Stimulated activated CD4-positive, alpha-beta T cell treated with anti-CD3 and anti-CD28 coated beads, Interleukin-4, amount 100 ng/mL, for 48 hours (primary cell): ENCODE measurements around the gene CMYA5.
"Not testable (repeated sequence)": the region's sequence is repeated elsewhere in the genome, so short reads cannot be mapped to it uniquely, and the experiment has no call there.

Experiments used
- DNase-seq, 2 donors: peaks; one replicate each; pipeline ENCODE4 v3.0.0-alpha.2; 2020; ENCODE audit warnings: low read depth in 2 of 2

Gene CMYA5

DNA sequence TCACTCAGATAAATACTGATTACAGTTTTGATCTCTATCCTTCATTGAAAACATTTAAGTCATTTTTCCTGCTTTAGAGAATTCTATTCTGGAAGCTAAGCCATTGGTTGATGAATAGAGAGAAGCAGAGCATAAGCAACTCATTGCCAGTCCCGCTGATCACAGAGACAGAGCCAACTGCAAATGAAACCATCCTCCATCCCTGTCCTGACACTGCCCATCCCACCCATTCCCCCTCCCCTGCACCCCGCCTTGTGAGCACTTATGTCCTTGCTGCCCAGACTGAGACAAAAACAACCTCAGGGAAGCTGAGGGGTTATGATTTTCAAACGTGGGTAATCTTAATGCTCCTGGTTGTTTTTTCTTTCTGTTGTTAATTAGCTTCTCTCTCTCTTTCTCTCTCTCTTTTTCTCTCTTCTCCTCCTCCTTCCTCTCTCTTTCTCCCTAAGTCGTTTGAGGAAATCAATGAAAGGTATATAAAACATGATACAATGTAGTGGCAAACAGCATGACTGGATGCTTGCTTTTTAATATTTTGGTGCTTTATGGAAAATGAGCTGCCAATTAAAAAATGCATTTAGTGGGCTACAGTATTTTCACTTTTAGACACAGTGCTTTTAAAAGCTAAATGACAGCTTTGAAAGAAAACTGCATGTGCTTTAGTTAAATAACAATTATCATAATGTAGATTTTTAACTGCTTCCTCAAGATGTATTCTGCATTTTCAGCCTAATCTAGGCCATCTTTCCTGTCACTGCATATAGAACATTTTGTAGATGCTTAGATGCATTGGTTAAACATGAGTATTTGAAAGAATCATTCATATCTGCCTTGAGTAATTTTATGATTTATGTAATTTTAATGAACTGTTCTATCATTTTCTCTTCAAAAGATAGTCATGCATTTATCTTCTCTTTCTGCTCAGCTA lies 57.3 kb downstream of the CMYA5 start:
- no peak for DNase-seq

DNA sequence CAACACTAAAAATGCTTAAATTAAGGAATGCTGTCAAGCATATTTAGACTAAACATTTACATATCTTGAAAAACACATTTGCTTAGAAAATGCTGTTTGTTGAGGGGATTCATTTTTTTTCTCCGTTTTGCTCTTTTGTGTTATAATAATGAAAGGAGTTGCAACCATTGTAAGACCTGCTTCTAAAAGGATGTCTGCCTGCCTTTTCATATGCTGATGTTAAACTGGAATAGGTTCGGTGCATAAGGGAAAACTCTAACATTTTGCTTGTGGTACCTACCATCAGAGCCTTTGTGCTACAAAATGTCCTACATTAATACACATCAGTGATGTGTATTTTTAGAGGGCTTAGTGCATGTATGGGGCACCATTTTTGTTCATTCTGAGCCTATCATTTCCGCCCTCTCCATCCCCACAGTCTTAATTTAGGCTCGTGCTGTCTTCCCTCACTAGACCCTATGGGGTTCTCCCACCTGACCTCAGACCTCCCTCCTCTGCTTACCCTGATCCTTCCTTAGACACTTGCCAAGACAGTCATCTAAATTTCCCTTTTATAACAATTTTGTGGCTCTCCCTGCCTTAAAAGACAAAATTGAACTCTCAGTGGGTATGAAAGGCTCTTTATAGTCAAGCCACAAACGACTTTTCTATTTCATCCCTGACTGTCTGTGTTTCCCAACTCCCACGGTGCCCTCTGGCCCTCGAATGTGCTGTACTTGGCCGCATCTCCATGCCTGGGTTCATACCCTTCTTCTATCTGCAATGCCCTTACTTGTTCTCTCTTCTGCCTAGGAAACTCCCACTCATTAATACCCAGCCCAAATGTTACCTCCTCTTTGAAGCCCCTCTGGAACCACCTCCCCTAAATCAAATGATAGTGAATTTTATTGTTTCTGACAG lies 61.2 kb downstream of the CMYA5 start:
- DNase-seq: no peak

DNA sequence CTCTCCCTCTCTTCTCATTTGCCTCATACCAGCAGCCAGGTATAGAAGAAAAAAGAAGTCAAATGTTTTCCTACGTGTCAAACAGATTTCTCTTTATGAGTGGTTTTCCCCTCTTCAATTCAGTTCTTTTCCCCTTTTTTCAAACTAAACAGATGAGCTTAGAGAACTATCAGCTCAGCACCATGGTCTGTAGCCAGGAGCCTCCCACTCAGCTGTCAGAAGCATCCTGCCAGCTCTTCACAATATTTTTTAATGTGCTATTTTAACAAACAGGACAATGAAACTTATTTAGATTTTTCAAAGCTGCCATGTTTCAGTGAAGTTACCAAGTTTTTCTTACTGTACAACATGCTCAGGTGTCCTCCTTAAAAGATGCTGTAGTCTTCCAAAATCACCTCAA lies 63.5 kb downstream of the CMYA5 start:
- no peak for DNase-seq

DNA sequence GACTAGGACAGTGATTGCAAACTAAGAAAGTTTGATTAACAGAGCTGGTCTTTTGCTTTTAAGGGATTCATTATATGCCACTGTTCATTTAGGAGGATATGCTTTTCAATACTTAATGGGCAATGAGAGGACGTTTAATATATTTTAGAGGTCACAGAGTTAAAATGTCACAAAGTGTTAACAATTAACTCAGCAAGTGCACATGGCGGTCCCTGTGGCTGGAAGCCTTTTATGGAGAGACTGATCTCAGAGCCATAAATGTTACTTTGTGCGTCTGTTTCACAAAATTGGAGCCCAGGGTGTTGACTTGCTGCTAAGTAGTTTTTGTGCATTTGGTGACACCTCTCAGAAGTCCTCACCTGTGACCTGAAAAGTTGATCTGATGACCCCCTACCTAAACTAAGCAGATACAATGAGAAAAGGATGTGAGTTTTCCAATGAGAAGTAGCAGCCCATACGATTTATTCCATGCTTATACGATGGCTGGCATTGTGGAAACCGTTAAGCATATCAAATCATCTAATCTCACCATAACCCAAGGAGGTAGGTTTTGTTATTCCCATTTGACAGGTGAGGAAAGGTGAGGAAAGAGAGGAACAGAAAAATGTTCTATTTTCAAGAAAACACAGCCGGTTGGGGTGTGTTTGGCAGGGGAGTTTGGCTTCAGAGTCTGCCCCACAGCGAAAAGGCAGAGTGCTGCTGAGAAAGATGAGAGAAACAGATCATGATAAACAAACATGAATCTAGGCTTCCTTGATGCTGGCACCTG lies 64.4 kb downstream of the CMYA5 start:
- DNase-seq: no peak

DNA sequence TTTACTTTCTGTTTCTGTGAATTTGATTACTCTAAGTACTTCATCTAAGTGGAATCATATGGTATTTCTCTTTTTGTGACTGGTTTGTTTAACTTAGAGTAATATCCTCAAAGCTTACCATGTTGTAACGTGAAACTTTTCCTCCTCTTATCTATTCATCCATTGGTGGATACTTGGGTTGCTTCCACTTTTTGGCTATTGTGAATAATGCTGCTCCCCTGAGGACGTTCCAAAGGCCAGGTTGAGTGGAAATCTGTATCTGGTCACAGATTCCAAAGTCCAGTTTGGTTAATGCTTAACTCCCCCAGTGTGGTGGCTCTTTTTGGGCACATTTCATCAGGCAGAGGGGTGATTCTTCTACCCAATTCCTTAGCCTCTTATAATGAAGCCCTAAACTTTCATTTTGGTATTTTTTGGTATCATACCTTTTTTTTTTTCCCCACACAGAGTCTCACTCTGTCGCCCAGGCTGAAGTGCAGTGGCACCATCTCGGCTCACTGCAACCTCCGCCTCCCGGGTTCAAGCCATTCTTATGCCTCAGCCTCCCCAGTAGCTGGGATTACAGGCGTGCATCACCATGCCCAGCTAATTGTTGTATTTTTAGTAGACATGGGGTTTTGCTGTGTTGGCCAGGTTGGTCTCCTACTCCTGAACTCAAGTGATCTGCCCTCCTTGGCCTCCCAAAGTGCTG lies 65.4 kb downstream of the CMYA5 start:
- DNase-seq: no peak

DNA sequence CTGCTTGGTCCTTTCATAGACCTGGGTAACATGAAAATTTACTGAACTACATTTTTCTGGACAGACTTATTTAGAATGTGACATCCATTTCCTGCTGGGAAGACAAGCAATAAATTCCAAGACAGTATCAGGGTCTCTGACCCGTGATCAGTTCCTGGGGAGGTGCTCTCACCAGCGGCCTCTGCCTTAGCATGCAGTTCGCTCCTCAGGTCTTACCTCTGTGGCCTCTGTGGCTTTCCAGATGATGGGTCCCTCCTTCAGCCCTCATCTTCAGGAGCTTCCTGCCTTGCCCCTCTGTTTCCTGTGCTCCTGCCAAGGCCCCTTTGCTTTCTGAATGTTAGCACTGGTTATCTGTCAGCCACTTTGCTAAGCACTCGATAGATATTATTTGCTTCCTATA lies 66.4 kb downstream of the CMYA5 start:
- DNase-seq: no peak

DNA sequence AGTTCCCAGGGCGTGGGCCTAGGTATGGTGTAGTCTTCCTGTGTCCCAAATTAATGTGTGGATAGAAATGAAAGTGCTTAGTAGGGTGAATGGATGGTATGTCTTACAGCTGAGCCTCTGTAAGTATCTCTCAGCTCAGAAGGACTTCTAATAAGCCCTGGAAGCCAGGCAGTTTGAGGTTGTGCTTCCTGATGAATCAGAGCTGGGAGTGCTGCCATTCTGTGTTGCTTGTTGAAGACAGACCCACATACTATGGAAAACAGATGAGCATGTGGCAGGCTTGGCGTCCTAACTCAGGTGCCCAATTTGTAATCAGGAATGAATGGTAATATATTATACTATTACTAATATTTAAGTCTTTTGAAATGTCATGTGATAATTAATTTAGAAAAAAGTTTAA lies 69.8 kb downstream of the CMYA5 start:
- no peak for DNase-seq

DNA sequence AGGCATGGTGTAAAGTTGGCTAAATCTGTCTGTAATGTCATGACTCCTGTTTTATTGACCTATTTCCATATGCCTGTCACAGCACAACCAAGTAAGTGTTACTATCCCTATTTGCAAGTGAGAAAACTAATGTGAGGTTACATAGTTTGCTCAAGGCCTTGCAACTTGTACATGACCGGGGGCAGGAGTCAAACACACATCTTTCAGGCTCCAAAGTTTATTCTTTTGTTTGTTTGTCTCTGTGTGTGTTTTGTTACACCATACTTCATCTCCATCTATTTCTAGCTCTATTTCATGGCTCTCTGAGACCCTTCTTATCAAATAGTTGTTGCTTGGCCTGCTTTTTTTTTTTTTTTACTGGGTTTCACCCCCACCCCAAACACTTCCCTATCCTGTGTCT lies 70.2 kb downstream of the CMYA5 start:
- DNase-seq: no peak

DNA sequence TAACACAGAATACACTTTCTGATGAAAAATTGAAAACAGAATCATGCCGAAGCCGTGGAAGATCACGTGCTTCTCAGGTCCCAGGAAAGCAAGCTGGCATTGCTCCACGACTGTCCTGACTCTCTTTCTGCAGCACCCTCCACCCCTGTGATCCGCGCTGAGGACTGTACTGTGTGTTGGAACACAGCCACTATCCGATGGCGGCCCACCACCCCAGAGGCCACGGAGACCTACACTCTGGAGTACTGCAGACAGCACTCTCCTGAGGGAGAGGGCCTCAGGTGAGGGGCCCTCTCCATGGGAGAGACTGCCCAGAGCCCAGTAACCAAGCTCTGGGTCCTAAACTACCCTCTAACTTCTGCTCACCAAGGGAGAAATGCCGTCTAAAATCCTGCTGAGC lies 73.3 kb downstream of the CMYA5 start:
- no peak for DNase-seq

DNA sequence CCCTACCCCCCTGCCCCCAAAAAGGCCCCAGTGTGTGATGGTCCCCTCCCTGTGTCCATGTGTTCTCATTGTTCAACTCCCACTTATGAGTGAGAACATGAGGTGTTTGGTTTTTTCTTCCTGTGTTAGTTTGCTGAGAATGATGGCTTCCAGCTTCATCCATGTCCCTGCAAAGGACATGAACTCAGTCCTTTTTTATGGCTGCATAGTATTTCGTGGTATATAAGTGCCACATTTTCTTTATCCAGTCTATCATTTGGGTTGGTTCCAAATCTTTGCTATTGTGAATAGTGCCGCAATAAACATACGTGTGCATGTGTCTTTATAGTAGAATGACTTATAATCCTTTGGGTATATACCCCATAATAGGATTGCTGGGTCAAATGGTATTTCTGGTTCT lies 74.5 kb downstream of the CMYA5 start:
- not testable (repeated sequence) for DNase-seq

DNA sequence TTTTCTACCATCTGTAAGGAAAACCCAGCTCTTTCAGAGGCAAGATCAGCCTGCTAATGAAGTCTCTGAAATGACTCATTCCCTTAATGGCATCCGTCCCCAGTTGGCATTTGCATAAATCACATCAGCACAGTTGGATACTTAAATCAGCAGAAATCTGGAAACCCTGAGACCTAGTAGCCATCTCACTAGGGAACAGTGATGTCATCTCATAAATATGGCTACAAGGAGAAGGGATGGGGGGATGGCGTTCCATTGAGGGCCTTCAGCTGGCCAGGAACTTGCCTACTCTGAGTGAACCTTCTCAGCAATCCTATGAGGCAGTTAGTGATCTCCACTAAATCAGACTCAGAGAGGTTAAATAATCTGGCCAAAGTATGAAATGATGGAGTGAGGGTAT lies 81.8 kb downstream of the CMYA5 start:
- no peak for DNase-seq

DNA sequence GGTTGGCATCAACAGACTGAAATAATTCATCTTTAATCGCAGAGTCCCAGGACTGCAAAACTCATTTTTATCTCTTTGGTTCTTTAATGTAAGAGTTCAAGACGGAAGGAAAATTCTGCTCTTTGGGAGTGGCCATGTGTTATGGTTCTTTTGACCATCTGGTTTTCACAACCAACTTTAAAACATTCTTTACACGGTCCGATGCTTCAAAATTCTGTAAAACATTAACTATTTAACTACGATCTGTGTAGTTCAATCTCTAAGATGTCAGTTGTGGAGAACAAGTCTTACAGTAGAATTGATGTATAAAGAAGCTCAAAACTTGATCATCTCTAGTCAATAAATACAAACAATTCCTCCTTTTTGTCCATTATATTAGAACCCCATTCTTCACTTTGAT lies 83.0 kb downstream of the CMYA5 start:
- DNase-seq: no peak

DNA sequence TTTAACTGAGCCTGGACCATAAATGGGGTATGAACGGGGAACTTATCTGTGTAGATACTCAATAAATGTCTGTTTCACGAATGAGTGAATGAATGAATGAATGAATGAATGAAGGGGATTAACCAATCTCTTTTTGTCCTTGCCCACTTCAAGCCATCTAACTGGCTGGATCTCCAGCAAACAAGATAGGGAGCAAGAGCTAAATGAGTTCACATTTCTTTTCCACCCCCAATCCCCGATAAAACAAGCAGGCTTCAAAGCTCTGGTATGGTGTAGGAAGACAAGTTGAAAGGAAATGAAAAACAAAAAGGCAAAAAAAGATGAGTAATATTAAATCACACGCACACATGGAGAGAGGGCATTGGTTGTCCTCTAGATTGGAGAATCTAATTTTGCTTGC lies 84.0 kb downstream of the CMYA5 start:
- no peak for DNase-seq

DNA sequence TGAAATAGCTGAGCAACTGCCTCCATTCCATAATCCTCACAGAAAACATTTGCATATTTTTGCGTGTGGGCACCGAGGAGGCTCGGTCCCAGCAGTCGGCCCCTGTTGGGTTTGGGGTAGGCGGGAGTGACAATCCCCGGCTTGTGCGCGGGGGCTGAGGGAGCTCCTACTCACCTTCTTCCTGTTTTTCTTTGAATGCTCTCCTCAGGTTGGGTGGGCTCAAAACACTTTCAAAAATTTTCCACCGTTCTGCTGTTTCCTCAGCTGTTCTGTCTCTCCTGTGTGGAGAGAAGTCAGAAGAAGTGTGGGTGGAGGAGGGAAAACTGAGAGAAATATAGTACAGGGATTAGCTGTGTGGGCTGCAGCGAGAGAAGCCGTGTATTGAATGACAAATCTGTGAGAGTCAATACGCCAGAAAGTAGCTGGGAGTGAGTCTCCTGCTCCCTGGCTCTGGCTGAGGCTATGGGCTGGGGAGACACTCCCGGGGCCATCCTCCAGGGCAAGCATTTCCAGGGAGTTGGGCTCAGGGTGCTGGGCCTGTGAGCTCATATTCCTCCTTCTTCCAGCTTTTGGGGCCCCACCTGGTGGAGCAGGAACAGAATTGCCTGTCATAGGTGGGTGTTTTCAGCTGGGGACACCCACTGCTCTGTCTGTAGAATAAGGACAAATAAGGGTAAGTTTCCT lies 84.7 kb downstream of the CMYA5 start:
- no peak for DNase-seq

DNA sequence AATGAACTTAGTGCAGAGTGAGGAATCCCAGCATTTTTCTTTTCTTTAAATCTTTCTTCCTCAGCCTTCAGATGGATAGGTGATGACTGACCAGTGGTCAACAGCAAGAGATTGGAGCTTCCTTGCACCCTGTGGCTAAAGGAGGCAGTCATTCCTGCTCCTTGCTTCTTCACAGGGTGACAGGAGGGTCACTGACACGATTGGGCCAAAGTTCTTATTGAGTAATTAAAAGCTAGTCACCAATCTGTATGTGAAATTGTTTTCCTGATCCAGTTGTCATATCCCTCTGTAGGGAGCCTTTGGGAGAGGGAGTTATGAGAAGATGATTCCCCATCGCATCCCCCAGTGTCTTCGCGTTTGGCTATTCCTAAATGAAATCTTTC lies 85.2 kb downstream of the CMYA5 start:
- DNase-seq: no peak

DNA sequence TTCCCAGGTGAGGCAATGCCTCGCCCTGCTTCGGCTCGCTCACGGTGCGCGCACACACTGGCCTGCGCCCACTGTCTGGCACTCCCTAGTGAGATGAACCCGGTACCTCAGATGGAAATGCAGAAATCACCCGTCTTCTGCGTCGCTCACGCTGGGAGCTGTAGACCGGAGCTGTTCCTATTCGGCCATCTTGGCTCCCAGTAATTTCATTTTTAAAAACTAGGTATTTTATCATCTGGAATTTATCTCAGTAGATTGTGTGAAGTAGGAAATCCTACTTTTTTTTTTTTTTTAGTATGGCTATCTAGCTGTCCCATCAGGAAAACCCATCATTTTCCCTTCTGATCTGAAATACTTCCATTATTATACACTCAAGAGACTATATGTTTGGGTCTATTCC lies 95.1 kb downstream of the CMYA5 start:
- not testable (repeated sequence) for DNase-seq

DNA sequence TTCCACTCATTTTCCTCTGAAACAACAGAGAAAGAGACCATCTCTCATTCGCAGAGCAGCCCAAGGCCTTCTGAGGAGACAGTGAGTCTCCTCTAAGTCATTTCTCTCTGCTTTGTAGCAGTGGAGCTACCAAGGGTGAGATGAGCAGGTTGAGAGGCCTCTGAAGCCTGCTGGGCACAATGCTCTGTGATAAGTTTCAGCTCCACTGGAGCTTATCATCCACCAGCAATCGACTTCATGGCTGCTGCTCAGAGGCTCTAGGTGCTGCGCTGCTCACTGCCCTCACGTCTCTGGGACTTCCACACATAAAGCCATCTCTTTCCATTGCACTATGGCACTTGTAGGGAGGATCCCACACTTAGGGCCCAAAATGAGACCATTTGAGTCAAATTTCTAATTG lies 96.3 kb downstream of the CMYA5 start:
- no peak for DNase-seq

DNA sequence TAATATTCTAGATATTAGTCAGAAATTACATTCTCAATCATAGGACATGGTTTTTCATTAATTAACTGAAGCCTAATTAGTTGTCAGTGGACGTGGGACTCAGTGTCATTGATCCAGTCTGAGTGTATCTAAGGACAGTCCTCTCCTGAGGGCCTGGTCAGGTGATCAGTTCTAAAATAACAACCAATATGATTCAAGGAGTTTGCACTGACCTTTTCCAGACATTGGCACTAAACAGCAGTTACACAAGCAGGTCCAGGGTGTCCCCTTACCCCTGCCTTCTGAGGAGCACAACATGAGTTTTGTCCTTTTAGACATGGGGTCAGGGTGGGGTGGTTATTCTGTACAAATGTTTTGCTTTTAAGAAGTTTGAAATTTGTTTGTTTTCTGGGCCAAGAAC lies 97.8 kb downstream of the CMYA5 start:
- no peak for DNase-seq

DNA sequence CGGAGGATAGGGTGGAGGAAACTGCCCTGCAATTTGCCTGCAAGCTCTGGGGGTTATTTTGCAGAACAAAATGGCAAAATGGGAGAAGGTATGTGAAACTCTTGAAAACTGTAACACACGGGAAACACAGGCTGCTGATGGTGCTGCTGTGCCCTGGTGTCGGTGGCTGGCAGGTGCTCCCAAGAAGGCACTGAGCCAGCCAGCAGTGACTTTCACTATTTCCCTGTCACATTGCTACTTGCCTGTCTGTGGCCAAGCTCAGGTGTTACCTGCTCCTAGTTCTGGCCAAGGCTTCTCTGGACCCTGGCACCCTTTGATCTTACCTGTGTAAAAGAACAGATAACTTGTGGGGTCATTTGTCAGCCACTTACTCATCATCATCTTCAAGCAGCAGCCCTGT lies 102.2 kb downstream of the CMYA5 start:
- DNase-seq: no peak

DNA sequence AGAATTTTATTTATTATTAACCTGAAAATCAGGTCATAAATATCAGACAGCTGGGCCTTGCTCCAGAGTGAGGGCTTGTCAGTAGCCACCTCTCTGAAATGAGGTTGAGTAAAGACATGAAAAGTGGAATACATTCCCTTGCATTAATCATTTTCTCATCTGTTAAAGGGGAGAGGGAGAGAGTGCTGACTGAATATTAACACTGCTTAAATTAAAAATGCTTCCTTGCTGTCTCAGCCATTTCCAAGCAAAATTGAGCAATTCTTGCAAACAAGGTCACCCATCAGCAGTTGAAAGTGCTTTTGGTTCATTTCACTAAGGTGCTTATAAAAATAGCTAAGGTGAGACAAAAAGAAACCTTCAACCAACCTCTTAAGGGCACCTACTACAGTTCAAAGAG lies 102.8 kb downstream of the CMYA5 start:
- DNase-seq: no peak

DNA sequence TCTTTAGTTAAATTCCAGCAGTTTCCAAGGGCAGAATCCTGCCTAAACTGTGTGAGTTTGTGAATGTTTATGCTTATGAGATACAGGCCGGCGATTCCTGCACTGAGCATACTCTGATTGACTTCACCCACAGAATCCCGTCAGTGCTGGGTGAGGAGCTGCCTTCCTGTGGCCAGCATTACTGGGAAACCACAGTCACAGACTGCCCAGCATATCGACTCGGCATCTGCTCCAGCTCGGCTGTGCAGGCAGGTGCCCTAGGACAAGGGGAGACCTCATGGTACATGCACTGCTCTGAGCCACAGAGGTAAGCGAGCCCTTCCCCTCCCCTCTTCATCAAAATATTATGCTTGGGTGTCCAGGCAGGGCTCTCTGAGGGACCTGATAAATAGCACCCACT lies 103.7 kb downstream of the CMYA5 start:
- no peak for DNase-seq
